OCI-LY1 (cell line): ENCODE measurements around the gene CLRN3.

ENCODE experiments used
- H2AFZ ChIP-seq: fragments of 200-600 bp; sonication (generic), shearing (Covaris generic); 2 replicates; pipeline ENCODE4 v1.6.0; 2014; ENCODE audit warnings: antibody characterized with exemption, mild to moderate bottlenecking, low read length
- H3F3A ChIP-seq: fragments of 200-600 bp; sonication (generic), shearing (Covaris generic); 2 replicates; pipeline ENCODE4 v1.6.0; 2014; ENCODE audit warnings: mild to moderate bottlenecking, antibody characterized with exemption, low read length, moderate library complexity; ENCODE audit not compliant: insufficient read depth
- H3K27ac ChIP-seq: fragments of 200-600 bp; sonication (generic); 2 replicates; pipeline ENCODE4 v1.5.1; 2014; ENCODE audit warnings: low read length, mixed run types, mild to moderate bottlenecking, low read depth; ENCODE audit not compliant: poor library complexity, severe bottlenecking
- H3K27me3 ChIP-seq: fragments of 200-600 bp; sonication (generic); 2 replicates; pipeline ENCODE4 v1.6.0; 2014; ENCODE audit warnings: antibody characterized with exemption, mild to moderate bottlenecking, low read length, moderate library complexity; ENCODE audit not compliant: insufficient read depth
- H3K36me3 ChIP-seq: fragments of 200-600 bp; sonication (generic); 2 replicates; pipeline ENCODE4 v1.6.1; 2014; ENCODE audit warnings: mild to moderate bottlenecking, antibody characterized with exemption, low read length, moderate library complexity, mixed read lengths; ENCODE audit not compliant: insufficient read depth
- H3K4me1 ChIP-seq: fragments of 200-600 bp; sonication (generic); 2 replicates; pipeline ENCODE4 v1.5.1; 2014; ENCODE audit warnings: mild to moderate bottlenecking, low read length, moderate library complexity; ENCODE audit not compliant: insufficient read depth, severe bottlenecking
- H3K4me2 ChIP-seq: fragments of 200-600 bp; sonication (generic), shearing (Covaris generic); 2 replicates; pipeline ENCODE4 v1.6.1; 2014; ENCODE audit warnings: low read length
- H3K4me3 ChIP-seq: fragments of 200-600 bp; sonication (generic); 2 replicates; pipeline ENCODE4 v1.5.1; 2014; ENCODE audit warnings: low read length, low read depth, mild to moderate bottlenecking, mixed read lengths; ENCODE audit not compliant: poor library complexity, severe bottlenecking
- H3K79me2 ChIP-seq: fragments of 200-600 bp; shearing (Covaris generic); 2 replicates; pipeline ENCODE4 v1.6.1; 2016; ENCODE audit warnings: mixed run types, low read length, mixed read lengths; ENCODE audit not compliant: insufficient read depth
- H3K9ac ChIP-seq: fragments of 200-600 bp; sonication (generic), shearing (Covaris generic); 2 replicates; pipeline ENCODE4 v1.6.1; 2014; ENCODE audit warnings: mild to moderate bottlenecking, low read length, mixed read lengths
- H3K9me2 ChIP-seq: fragments of 200-600 bp; sonication (generic), shearing (Covaris generic); 2 replicates; pipeline ENCODE4 v1.6.1; 2014; ENCODE audit warnings: low read depth, mild to moderate bottlenecking, low read length, mixed read lengths
- H3K9me3 ChIP-seq: fragments of 200-600 bp; shearing (Covaris generic); 2 replicates; pipeline ENCODE4 v1.6.1; 2014; ENCODE audit warnings: low read length, mixed read lengths
- H4K20me1 ChIP-seq: fragments of 200-600 bp; sonication (generic), shearing (Covaris generic); 2 replicates; pipeline ENCODE4 v1.6.0; 2016; ENCODE audit warnings: mild to moderate bottlenecking, low read length; ENCODE audit not compliant: insufficient read depth
- EZH2 ChIP-seq: fragments of 200-600 bp; sonication (generic), shearing (Covaris generic); IDR thresholded peaks from 2 replicates; pipeline ENCODE4 v1.8.0; 2017; ENCODE audit warnings: borderline replicate concordance, mixed run types, mild to moderate bottlenecking, antibody characterized with exemption, low read length, moderate library complexity, mixed read lengths
- TF ChIP-seq, protein P1 (sequence below): fragments of 200-600 bp; sonication (generic), shearing (Covaris generic); IDR thresholded peaks from 2 replicates; pipeline ENCODE4 v1.5.1; 2017; ENCODE audit warnings: mild to moderate bottlenecking, antibody characterized with exemption, low read length, moderate library complexity, mixed read lengths

The CLRN3 gene

DNA sequence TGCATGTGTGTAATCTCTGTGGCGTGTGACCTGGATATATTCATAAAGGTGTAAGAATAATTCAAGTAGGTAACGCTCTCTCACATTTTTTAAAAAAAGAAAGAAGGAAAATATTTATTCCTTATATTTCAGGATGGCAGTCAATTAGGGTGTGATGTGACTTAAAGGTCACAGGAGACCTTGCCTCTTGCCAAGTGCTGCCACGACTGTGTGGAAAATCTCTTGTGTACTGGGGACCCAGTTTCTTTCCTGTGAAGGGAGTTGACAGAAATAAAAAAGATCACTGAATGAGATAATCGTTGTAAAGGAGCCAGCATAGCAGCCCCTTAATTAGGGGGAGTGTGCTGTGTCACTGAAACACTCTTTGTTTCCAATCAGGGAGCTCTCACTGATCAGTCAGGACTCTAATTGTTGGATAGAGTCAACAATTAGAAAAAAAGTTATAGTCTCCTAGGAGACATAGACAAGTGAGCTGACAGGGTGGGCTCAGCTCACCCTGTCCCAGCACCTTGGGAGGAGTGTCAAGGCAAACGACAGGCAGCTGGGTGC is 45.2 kb upstream of the CLRN3 start:
- Histone ChIP-seq H3K36me3 (no peaks in the 10 kb centered on the region), H3K9me3 (no peaks in the 10 kb centered on the region), H3K9ac (no peak overlapping the region), H3K9me2 (no peaks in the 10 kb centered on the region), H3K4me2 (no peak overlapping the region), H3F3A (no peaks in the 10 kb centered on the region), H3K4me3 (no peak overlapping the region), H3K79me2 (no peaks in the 10 kb centered on the region), H2AFZ (no peak overlapping the region), H3K4me1 (no peaks in the 10 kb centered on the region), H4K20me1 (no peaks in the 10 kb centered on the region), H3K27ac (no peak overlapping the region), H3K27me3 (peaks cover 9% of the 10 kb centered on the region; the same call in 1 of the 2 replicates)
- TF ChIP-seq, protein P1, sequence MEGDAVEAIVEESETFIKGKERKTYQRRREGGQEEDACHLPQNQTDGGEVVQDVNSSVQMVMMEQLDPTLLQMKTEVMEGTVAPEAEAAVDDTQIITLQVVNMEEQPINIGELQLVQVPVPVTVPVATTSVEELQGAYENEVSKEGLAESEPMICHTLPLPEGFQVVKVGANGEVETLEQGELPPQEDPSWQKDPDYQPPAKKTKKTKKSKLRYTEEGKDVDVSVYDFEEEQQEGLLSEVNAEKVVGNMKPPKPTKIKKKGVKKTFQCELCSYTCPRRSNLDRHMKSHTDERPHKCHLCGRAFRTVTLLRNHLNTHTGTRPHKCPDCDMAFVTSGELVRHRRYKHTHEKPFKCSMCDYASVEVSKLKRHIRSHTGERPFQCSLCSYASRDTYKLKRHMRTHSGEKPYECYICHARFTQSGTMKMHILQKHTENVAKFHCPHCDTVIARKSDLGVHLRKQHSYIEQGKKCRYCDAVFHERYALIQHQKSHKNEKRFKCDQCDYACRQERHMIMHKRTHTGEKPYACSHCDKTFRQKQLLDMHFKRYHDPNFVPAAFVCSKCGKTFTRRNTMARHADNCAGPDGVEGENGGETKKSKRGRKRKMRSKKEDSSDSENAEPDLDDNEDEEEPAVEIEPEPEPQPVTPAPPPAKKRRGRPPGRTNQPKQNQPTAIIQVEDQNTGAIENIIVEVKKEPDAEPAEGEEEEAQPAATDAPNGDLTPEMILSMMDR = no peak
- TF ChIP-seq EZH2 = no peak

DNA sequence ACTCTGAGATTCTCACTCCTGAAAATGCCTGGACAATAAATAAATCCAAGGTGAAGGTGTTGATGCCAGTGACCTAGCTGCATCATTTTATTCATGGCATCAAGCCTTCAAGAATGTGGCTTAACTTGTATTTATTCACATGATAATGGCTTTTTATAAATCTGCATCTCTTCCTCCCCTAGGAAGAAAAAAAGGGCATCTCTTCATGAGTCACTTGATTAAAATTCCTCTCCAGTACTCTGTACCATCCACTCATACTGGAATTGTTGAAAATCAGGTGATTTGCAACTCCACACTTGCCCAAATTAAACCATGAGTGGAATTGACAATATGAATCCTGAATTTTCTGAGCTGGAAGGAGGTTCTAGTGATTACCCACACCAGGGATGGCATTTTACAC is 44.3 kb upstream of the CLRN3 start:
- no peaks in the 10 kb centered on the region for H3K79me2 ChIP-seq
- H3K27ac ChIP-seq = no peak overlapping the region
- TF ChIP-seq, protein P1 = no peak
- TF ChIP-seq EZH2 = no peak

DNA sequence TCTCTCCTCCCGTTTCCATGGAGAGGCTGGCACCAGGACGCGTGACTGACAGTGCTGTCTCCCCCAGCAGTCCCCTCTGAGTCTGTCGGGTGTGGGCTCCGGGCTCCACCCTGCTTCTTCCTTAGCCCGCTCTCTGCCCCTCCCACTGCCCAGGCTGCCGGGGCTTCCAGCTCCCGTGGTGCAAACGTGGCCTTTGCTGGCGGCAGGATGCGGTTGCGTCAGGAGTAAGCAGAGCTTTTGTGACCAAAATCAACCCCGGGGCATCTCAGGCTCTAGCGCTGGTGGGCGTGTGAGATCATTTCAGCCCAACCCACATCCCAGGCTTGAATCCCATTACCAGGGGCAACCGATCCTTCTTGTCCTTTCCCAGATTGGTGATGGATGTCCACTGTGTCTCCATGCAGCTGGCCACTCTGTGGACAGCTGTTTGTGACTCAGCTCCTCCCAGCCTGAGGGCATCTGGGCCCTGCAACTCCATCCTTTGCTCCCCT is 42.4 kb upstream of the CLRN3 start:
- Histone ChIP-seq H3K4me3 (no peak overlapping the region), H3F3A (no peaks in the 10 kb centered on the region), H4K20me1 (no peaks in the 10 kb centered on the region), H3K4me2 (no peak overlapping the region), H3K27ac (no peak overlapping the region), H3K36me3 (no peaks in the 10 kb centered on the region), H3K9ac (no peak overlapping the region), H3K27me3 (0 out of 2 replicates have a peak, but pooled peaks cover 5% of the 10 kb centered on the region), H3K9me3 (no peaks in the 10 kb centered on the region), H3K9me2 (no peaks in the 10 kb centered on the region), H3K4me1 (no peaks in the 10 kb centered on the region), H3K79me2 (no peaks in the 10 kb centered on the region), H2AFZ (no peak overlapping the region)
- TF ChIP-seq, protein P1 = no peak
- no peak for TF ChIP-seq EZH2

More for the DNA sequence above, 44.3 kb upstream of the CLRN3 start:
- Histone ChIP-seq H3K4me1 (no peaks in the 10 kb centered on the region), H3F3A (no peaks in the 10 kb centered on the region), H3K9me3 (no peaks in the 10 kb centered on the region), H3K4me2 (no peak overlapping the region), H3K9ac (no peak overlapping the region), H3K9me2 (no peaks in the 10 kb centered on the region), H4K20me1 (no peaks in the 10 kb centered on the region), H2AFZ (no peak overlapping the region), H3K4me3 (no peak overlapping the region), H3K36me3 (no peaks in the 10 kb centered on the region), H3K27me3 (peaks cover 14% of the 10 kb centered on the region; the same call in 1 of the 2 replicates)
